ENCODE measurements around the gene CCNF. TPM values are rescaled to one million over a fixed set of nuclear protein-coding genes. Genes with fewer than 3 reads are reported as not detected.

CCNF gene
- total RNA-seq, 2 donors from 2014 or later: 0.99 to 2.3 TPM

- no peaks in the 10 kb centered on the region for H3K36me3 ChIP-seq (replicated peaks in 1 of 2; ENCODE audit: insufficient read depth in 1 of 2, low read depth in 2 of 2)
- no peaks in the 10 kb centered on the region for H3K27me3 ChIP-seq
- no peak overlapping the region for H3K4me3 ChIP-seq
- H3K27ac ChIP-seq: peak overlapping the region in 1 of 4 donors; percentile 39
- no peak for DNase-seq
- peaks cover 23% of the 10 kb centered on the region for H3K4me1 ChIP-seq
- H3K9me3 ChIP-seq: no peaks in the 10 kb centered on the region
- WGBS, 2 donors: 86 to 87% methylated on average over 14 of the region's 14 CpGs
- TF ChIP-seq, protein P1, sequence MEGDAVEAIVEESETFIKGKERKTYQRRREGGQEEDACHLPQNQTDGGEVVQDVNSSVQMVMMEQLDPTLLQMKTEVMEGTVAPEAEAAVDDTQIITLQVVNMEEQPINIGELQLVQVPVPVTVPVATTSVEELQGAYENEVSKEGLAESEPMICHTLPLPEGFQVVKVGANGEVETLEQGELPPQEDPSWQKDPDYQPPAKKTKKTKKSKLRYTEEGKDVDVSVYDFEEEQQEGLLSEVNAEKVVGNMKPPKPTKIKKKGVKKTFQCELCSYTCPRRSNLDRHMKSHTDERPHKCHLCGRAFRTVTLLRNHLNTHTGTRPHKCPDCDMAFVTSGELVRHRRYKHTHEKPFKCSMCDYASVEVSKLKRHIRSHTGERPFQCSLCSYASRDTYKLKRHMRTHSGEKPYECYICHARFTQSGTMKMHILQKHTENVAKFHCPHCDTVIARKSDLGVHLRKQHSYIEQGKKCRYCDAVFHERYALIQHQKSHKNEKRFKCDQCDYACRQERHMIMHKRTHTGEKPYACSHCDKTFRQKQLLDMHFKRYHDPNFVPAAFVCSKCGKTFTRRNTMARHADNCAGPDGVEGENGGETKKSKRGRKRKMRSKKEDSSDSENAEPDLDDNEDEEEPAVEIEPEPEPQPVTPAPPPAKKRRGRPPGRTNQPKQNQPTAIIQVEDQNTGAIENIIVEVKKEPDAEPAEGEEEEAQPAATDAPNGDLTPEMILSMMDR (IDR thresholded peaks at IDR 0.05): no peak
- no peak for TF ChIP-seq POLR2A (IDR thresholded peaks at IDR 0.05)
- intact Hi-C loops (cut with DNase I): no loop called here
- ATAC-seq: no peak
Measured at GRCh38 chr16:2505695-2506094, 76.4 kb downstream of the CCNF start.

GRCh38 chr16:2507052-2507659, 77.9 kb downstream of the CCNF start:
- ATAC-seq: no peak
- Histone ChIP-seq H3K9me3 (no peaks in the 10 kb centered on the region), H3K4me3 (no peak overlapping the region), H3K36me3 (replicated peaks in 1 of 2; ENCODE audit: insufficient read depth in 1 of 2, low read depth in 2 of 2) (no peaks in the 10 kb centered on the region), H3K4me1 (peaks cover 12% of the 10 kb centered on the region), H3K27me3 (no peaks in the 10 kb centered on the region), H3K27ac (peak overlapping the region in 1 of 4 donors; percentile 60)
- no peak for TF ChIP-seq POLR2A (IDR thresholded peaks at IDR 0.05)
- TF ChIP-seq, protein P1 (IDR thresholded peaks at IDR 0.05): no peak
- WGBS, 2 donors: 61 to 82% methylated on average over 12 to 14 of the region's 14 CpGs
- peak in 2 of 4 donors; percentile 15 to 58 for DNase-seq
- intact Hi-C loops (cut with DNase I): no loop called here

DNA sequence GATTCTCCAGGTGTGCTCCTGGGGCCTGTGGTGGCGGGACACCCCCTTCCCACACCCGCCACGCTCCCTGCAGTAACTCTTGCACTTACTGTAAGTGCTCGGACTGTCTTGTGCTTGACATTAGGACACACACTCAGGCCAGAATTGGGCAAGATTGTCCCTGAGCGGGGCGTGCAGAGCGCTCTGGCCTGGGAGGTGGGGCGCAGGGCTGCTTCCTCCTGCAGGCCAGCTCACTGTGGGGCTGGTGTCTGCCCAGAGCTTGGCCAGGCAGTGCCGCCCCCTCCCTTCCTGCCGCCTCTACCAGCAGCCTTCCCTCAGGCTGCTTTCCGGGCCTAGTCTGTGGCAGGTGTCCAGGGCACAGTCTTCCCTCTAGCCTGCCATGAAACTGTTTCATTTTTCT, 78.4 kb downstream of the CCNF start:
- Histone ChIP-seq H3K27ac (peak overlapping the region in 1 of 4 donors; percentile 60), H3K36me3 (replicated peaks in 1 of 2; ENCODE audit: insufficient read depth in 1 of 2, low read depth in 2 of 2) (no peaks in the 10 kb centered on the region), H3K4me1 (peaks cover 12% of the 10 kb centered on the region), H3K9me3 (no peaks in the 10 kb centered on the region), H3K4me3 (no peak overlapping the region), H3K27me3 (no peaks in the 10 kb centered on the region)
- ATAC-seq (no peak), DNase-seq (peak in 2 of 4 donors; percentile 13 to 69)
- no peak for TF ChIP-seq POLR2A (IDR thresholded peaks at IDR 0.05)
- TF ChIP-seq, protein P1 (IDR thresholded peaks at IDR 0.05): no peak
- intact Hi-C loops (cut with DNase I): no loop called here
- WGBS, 2 donors: 80 to 85% methylated on average over 6 to 11 of the region's 11 CpGs

Small RNA genes lying within 50 kb of the gene (microRNA-seq; reads per million reads assigned to microRNA genes)
- gene MIR6767 (ENCODE audit: borderline number of aligned reads in 2 of 2, borderline replicate concordance in 2 of 2) (0 reads per million in 2 donors), gene MIR6768 (ENCODE audit: borderline number of aligned reads in 2 of 2, borderline replicate concordance in 2 of 2) (0 reads per million in 2 donors)

Small RNA genes lying within 50 kb of the gene (small RNA-seq; reads per million reads assigned to genes)
- not detected for gene MIR6768

Other genes with a start within 250 kb of the CCNF start
- gene CASKIN1, start 232.8 kb upstream of the CCNF start, total RNA-seq: under 1 TPM; 0.66 to 0.78 TPM
- 10 to 100 TPM; 32.4 to 59.0 TPM for gene MLST8, start 224.0 kb upstream of the CCNF start, total RNA-seq
- gene BRICD5, start 218.6 kb upstream of the CCNF start, total RNA-seq: 1 to 10 TPM; 1.8 to 3.3 TPM
- gene PGP, start 214.6 kb upstream of the CCNF start, total RNA-seq: 10 to 100 TPM in 1 of 2 donors, 1 to 10 TPM in 1; 7.8 to 15.8 TPM
- gene E4F1, start 205.9 kb upstream of the CCNF start, total RNA-seq: 10 to 100 TPM; 22.3 to 48.1 TPM
- 1 to 10 TPM in 1 of 2 donors, not detected in 1; 1.3 TPM for gene DNASE1L2, start 193.0 kb upstream of the CCNF start, total RNA-seq
- 100 to 1,000 TPM in 1 of 2 donors, 10 to 100 TPM in 1; 58.9 to 102 TPM for gene ECI1, start 177.9 kb upstream of the CCNF start, total RNA-seq
- gene RNPS1, start 161.3 kb upstream of the CCNF start, total RNA-seq: 10 to 100 TPM; 48.5 to 61.6 TPM
- gene ABCA3, start 88.7 kb upstream of the CCNF start, total RNA-seq: 10 to 100 TPM; 13.8 to 21.0 TPM
- not detected for gene TEDC2, start 30.7 kb downstream of the CCNF start, total RNA-seq
- not detected for gene NTN3, start 41.9 kb downstream of the CCNF start, total RNA-seq
- 10 to 100 TPM; 18.7 to 30.0 TPM for gene TBC1D24, start 45.7 kb downstream of the CCNF start, total RNA-seq
- 10 to 100 TPM; 33.5 to 38.9 TPM for gene ATP6V0C, start 84.5 kb downstream of the CCNF start, total RNA-seq
- 10 to 100 TPM; 13.7 to 33.6 TPM for gene AMDHD2, start 90.9 kb downstream of the CCNF start, total RNA-seq
- gene CEMP1, start 102.0 kb downstream of the CCNF start, total RNA-seq: 1 to 10 TPM in 1 of 2 donors, under 1 TPM in 1; 0.52 to 1.3 TPM
- gene PDPK1, start 108.6 kb downstream of the CCNF start, total RNA-seq: 10 to 100 TPM; 20.5 to 28.0 TPM

Data from body of pancreas (tissue), 4 donors.